HAP-1 (cell line): ENCODE measurements around the gene ERFE.
"Not testable (repeated sequence)": the region's sequence is repeated elsewhere in the genome, so short reads cannot be mapped to it uniquely, and the experiment has no call there.

Experiments
- DNase-seq, 2 experiments: peaks; one replicate each; pipeline ENCODE4 v3.0.0-alpha.2; 2016 to 2020; ENCODE audit warnings: low spot score in 2 of 2
- H3K27me3 ChIP-seq: fragments of 250-450 bp; sonication (Bioruptor Pico); 2 replicates; pipeline ENCODE4 v1.5.1; 2020; ENCODE audit warnings: low read depth, mild to moderate bottlenecking, moderate library complexity
- H3K36me3 ChIP-seq: fragments of 250-450 bp; sonication (Bioruptor Pico); replicated peaks from 2 replicates; pipeline ENCODE4 v1.5.1; 2020; ENCODE audit warnings: mild to moderate bottlenecking
- H3K4me1 ChIP-seq: fragments of 250-450 bp; sonication (Bioruptor Pico); 2 replicates; pipeline ENCODE4 v1.5.1; 2020; ENCODE audit warnings: mild to moderate bottlenecking
- H3K4me3 ChIP-seq: fragments of 250-450 bp; sonication (Bioruptor Pico); 2 replicates; pipeline ENCODE4 v1.5.1; 2020; ENCODE audit warnings: mild to moderate bottlenecking, moderate library complexity
- H3K9me3 ChIP-seq: fragments of 250-450 bp; sonication (Bioruptor Pico); 2 replicates; pipeline ENCODE4 v1.5.1; 2020; ENCODE audit warnings: mild to moderate bottlenecking, moderate library complexity
- in situ Hi-C: fragments of 300-500 bp; cut with MboI; formaldehyde crosslinking; loops from 3 replicates; pipeline ENCODE4 v1.14.3; 2020; ENCODE audit warnings: low sequenced_read_pairs, inconsistent platforms, mixed read lengths

The ERFE gene

GRCh38 chr2:238158509-238159070, at the start of gene ERFE:
TSS of gene ERFE (plus strand) at chr2:238158970. CDS start at chr2:238159008, 38 bp downstream.
- H3K4me1 ChIP-seq, result peaks cover 5% of the 10 kb centered on the region; the same call in 1 of the 2 replicates
- no peaks in the 10 kb centered on the region for H3K36me3 ChIP-seq
- peak; percentile 49 to 79 for DNase-seq
- H3K27me3 ChIP-seq, result no peaks in the 10 kb centered on the region
- H3K4me3 ChIP-seq, result peak within 1 kb of the TSS; percentile 48
- in situ Hi-C loops, result no loop called here
- H3K9me3 ChIP-seq, result no peaks in the 10 kb centered on the region

- Histone ChIP-seq H3K27me3 (no peaks in the 10 kb centered on the region; the same call in 1 of the 2 replicates), H3K9me3 (no peaks in the 10 kb centered on the region), H3K4me3 (no peak overlapping the region), H3K4me1 (no peaks in the 10 kb centered on the region), H3K36me3 (no peaks in the 10 kb centered on the region)
- no peak for DNase-seq
- in situ Hi-C loops, result no loop called here
Observed at GRCh38 chr2:238113611-238114010, 45.2 kb upstream of the ERFE start.

- Histone ChIP-seq H3K4me3 (no peak overlapping the region), H3K4me1 (no peaks in the 10 kb centered on the region), H3K27me3 (no peaks in the 10 kb centered on the region; the same call in 1 of the 2 replicates), H3K36me3 (no peaks in the 10 kb centered on the region), H3K9me3 (no peaks in the 10 kb centered on the region)
- in situ Hi-C loops, result no loop called here
- no peak for DNase-seq
Observed at GRCh38 chr2:238114331-238114841, 44.4 kb upstream of the ERFE start.

GRCh38 chr2:238114851-238115660, 43.7 kb upstream of the ERFE start:
- no peaks in the 10 kb centered on the region for H3K4me1 ChIP-seq
- H3K4me3 ChIP-seq, result no peak overlapping the region
- no peaks in the 10 kb centered on the region for H3K9me3 ChIP-seq
- no peaks in the 10 kb centered on the region for H3K36me3 ChIP-seq
- in situ Hi-C loops, result no loop called here
- no peaks in the 10 kb centered on the region; the same call in 1 of the 2 replicates for H3K27me3 ChIP-seq
- DNase-seq, result no peak

GRCh38 chr2:238115709-238116108, 43.1 kb upstream of the ERFE start:
- H3K9me3 ChIP-seq, in situ Hi-C loops, H3K4me3 ChIP-seq, H3K36me3 ChIP-seq, H3K27me3 ChIP-seq, H3K4me1 ChIP-seq, DNase-seq: not testable (repeated sequence)

- DNase-seq, result no peak
- no peaks in the 10 kb centered on the region for H3K9me3 ChIP-seq
- no peaks in the 10 kb centered on the region for H3K36me3 ChIP-seq
- in situ Hi-C loops, result no loop called here
- no peaks in the 10 kb centered on the region; the same call in 1 of the 2 replicates for H3K27me3 ChIP-seq
- H3K4me1 ChIP-seq, result no peaks in the 10 kb centered on the region
- H3K4me3 ChIP-seq, result no peak overlapping the region
Observed at GRCh38 chr2:238116298-238117198, 42.2 kb upstream of the ERFE start.

- Histone ChIP-seq H3K4me3 (no peak overlapping the region), H3K4me1 (no peaks in the 10 kb centered on the region), H3K27me3 (no peaks in the 10 kb centered on the region; the same call in 1 of the 2 replicates), H3K36me3 (no peaks in the 10 kb centered on the region), H3K9me3 (no peaks in the 10 kb centered on the region)
- in situ Hi-C loops, result no loop called here
- DNase-seq, result no peak
Observed at GRCh38 chr2:238117199-238118154, 41.3 kb upstream of the ERFE start.

- Histone ChIP-seq H3K36me3 (no peaks in the 10 kb centered on the region), H3K4me1 (no peaks in the 10 kb centered on the region), H3K27me3 (0 out of 2 replicates have a peak, but pooled peaks cover 3% of the 10 kb centered on the region), H3K9me3 (no peaks in the 10 kb centered on the region), H3K4me3 (no peak overlapping the region)
- in situ Hi-C loops, result no loop called here
- DNase-seq, result no peak
Observed at GRCh38 chr2:238119756-238120462, 38.9 kb upstream of the ERFE start.

GRCh38 chr2:238120463-238121298, 38.1 kb upstream of the ERFE start:
- DNase-seq, result no peak
- 0 out of 2 replicates have a peak, but pooled peaks cover 3% of the 10 kb centered on the region for H3K27me3 ChIP-seq
- H3K9me3 ChIP-seq, result no peaks in the 10 kb centered on the region
- no peaks in the 10 kb centered on the region for H3K4me1 ChIP-seq
- H3K36me3 ChIP-seq, result no peaks in the 10 kb centered on the region
- H3K4me3 ChIP-seq, result no peak overlapping the region
- in situ Hi-C loops, result no loop called here

- H3K4me1 ChIP-seq, result no peaks in the 10 kb centered on the region
- H3K36me3 ChIP-seq, result no peaks in the 10 kb centered on the region
- in situ Hi-C loops, result no loop called here
- DNase-seq, result no peak
- H3K27me3 ChIP-seq, result 0 out of 2 replicates have a peak, but pooled peaks cover 3% of the 10 kb centered on the region
- no peaks in the 10 kb centered on the region for H3K9me3 ChIP-seq
- no peak overlapping the region for H3K4me3 ChIP-seq
Observed at GRCh38 chr2:238121511-238122286, 37.1 kb upstream of the ERFE start.
